GM19438 (cell line): ENCODE measurements around the gene SDR9C7.
"Not testable (repeated sequence)": the region's sequence is repeated elsewhere in the genome, so short reads cannot be mapped to it uniquely, and the experiment has no call there.

Experiments
- ATAC-seq: cut with Tn5 transposase; IDR thresholded peaks from one replicate; pipeline ENCODE4 v1.9.1; 2021; ENCODE audit warnings: low read depth; ENCODE audit not compliant: unreplicated experiment

SDR9C7 gene

DNA sequence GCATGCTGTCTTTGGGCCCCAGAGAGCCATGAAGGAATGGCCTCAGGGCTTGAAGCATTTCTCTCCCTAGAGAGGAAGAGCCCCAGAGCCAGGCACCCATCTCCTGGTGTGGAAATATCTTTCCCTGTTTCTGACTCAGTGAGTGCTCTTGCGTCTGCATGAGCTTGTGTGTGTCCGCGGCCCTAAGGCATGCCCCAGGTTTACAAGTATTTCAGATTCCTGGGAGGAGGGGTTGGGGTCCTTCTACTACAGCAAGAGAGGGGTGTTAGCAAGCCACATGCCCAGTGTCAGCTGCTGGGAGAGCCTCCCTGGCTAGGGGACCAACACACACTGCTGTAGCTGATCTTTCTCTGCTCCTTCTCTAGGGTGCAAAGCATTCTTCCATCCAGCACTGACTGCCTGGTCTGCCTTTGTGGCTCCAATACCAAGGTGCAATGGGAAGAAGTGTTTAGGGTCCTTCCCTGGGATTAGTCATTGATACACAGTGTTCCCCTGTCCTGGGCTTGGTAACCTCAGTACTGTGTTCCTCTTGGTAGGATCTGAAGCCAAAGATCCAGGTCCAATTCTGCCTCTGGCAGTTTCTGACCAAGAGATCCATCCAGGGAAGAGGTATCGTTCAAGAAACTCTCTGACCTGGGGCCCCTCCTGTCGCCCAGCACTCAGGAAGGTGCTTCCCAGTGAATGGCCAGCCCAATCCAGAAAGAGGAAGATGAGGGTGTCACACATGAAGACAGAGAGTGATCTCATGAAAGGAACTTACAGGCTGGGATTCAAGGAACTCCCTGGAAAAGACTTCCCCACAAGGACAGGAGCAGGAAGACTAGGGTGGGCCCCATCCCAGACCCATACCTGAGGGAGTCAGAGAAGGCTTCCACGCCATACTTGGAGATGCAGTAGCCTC, 20.1 kb upstream of the SDR9C7 start:
- ATAC-seq = no peak

DNA sequence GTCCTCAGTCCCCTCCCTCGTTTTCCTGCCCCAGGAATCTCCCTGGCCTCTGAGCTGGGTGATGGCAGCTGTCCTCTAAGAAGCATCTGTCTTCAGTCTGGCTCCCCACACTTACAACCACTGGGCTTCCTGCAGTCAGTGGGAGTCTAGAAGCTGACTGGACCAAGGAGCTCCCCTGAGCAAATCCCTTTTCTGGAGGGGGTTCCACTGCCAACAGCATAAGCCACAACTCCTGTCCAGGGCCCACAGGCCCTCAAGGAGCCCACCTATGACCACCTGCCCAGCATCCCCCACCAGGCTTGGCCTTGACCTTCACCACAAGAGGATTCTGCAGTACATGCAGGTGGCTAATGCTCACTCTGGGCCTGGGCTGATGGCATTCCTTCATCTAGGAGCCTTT, 19.1 kb upstream of the SDR9C7 start:
- ATAC-seq = no peak

DNA sequence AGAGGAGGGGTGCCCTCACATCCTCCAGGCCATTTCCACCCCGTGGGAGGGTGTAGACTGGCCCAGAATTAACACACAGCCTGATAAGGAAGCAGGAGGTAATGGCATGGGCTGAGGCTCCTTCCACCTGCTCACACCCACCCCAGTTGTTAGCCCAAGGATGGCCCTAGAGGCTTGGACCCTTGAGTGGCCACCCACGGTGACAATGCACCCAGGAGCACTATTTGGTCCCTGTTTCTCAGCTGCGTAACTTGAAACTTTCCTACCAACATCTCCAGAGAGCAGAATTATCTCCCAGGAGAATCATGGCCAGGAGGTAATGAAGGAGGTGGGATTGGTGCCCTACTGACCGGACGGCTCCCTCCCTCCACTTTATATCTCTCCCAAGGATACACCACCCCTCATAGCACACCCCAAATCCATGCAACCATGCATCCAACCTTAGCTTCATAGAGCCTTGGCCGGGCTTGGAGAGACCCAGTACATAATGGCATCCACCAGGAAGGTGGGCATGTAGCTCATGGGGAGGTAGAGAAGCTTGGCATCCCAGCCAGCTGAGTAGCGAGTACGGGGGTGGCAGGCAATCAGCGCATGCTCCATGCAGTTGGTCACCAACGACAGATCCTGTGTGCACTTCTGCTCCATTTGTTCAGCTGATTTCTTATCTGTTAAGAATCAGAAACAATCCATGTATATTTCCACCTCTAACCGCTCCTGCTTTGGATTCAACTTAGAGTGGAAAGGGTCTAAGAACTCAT, 17.6 kb upstream of the SDR9C7 start:
- ATAC-seq = no peak

DNA sequence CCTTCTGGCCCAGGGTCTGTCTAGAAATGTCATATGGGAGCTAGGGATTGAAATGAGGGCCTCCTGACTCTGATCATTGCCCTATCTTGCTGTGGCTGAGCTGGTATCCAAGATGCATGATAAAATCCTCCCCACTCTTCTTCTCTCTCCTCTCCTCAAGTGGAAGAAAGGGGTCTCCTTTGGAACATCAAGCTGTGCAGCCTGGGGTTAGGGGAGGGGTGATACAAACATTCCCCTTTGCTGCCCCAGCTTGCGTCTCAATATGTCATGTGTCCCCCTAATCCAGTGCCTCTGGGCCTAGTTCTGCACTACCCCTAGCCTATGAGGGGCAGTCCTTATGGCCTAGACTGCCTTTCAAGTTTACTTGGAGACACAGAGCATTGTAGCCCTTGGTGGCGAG, 14.7 kb upstream of the SDR9C7 start:
- ATAC-seq = no peak

DNA sequence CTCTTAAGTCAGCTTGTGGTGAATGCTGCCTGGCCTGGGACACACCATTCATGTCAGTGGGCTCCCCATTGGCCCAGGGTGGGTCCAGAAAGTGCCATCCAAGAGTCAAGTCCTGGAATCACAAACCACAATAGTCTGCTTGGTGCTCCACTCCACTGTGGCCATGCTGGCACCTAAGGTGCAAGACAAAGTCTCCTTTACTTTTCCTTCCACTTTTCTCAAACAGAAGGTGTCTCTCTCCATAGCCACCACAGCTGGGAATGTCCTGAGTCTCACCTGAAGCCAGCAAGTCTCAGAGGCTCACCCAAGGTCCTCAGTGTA, 14.2 kb upstream of the SDR9C7 start:
- ATAC-seq = no peak

DNA sequence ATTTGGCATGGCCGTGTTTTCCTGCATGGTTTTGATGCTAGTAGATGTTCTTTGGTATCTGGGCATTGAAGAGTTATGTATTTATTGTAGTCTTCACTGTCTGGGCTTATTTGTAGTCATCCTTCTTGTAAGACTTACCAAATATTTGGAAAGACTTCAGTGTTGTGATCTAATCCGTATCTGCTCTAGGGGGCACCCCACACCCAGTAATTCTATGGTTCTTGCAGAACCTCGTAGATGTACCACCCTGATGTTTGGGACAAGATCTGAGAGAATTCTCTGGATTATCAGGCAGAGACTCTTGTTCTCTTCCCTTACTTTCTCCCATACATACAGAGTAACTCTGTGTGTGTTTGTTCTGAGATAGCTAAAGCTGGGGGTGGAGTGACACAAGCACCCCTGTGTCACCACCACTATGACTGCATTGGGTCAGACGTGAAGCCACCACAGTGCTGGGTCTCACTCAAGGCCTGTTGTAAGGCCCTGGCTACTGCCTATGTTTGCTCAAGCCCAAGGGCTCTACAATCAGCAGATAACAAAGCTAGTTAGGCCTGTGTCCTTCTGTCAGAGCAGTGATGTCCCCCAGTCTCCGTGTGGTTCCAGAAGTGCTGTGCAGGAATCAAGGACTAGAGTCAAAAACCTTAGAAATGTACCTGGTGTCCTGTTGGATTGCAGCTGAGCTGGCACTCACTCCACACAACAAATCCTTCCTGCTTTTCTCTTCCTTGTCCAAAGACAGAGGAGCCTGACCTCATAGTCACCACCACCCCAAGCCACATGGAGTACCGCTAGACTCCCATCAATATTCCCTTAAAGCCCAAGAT, 13.6 kb upstream of the SDR9C7 start:
- no peak for ATAC-seq

DNA sequence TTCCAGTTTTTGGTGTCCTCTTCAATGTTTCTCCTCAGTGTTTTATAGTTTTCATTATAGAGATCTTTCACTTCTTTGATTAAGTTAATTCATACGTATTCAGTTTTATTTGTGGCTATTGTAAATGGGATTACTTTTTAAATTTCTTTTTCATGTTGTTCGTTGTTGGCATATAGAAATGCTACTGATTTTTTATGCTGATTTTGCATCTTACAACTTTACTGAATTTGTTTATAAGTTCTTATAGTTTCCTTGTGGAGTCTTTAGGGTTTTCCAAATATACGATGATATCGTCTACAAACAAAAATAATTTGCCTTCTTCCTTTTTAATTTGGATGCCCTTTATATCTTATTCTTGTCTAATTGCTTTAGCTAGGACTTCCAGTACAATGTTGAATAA, 9.7 kb upstream of the SDR9C7 start:
- no peak for ATAC-seq

DNA sequence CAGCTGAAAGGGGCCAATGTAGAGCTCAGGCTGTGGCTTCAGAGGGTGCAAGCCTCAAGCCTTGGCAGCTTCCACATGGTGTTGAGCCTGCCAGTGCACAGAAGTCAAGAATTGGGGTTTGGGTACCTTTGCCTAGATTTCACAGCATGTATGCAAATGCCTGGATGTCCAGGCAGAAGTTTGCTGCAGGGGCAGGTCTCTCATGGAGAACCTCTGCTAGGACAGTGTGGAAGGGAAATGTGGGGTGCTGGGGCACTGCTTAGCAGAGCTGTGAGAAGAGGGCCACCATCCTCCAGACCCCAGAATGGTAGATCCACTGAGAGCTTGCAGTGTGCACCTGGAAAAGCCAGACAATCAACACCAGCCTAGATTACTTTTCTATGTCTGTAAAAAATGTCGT, 9.2 kb upstream of the SDR9C7 start:
- ATAC-seq = not testable (repeated sequence)

DNA sequence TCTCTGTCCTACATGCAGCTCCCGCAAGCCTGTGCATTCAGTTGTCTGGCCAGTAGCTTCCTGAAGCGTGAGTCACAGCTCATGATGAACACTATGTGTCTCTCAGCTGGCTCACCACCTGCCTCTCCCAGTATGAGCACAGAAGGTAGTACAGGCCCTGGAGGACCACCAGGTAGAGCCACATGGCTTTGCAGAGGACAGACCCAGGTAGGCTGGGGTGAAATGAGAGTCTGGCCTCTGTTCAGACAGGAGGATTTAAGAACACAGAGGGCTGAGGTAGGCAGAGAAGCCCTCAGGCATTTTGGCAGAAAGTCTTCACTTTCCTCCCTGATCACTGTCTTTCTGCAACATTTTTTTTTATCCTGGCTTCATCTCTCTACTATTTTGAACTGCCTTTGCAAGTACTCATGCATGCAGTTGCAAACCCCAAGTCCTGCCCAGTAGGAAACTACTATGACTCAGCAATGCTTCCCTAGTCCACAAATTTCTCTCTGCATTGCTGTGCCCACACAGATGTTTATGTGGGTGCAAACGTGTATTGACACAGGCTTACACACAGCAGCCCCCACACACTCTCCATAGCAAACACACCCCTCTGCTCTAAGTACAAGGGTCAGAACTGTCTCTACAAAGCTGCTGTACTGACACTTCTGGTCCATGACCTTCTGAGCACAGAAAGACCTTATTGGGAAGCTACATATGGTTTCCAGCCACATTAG, 7.2 kb upstream of the SDR9C7 start:
- no peak for ATAC-seq

DNA sequence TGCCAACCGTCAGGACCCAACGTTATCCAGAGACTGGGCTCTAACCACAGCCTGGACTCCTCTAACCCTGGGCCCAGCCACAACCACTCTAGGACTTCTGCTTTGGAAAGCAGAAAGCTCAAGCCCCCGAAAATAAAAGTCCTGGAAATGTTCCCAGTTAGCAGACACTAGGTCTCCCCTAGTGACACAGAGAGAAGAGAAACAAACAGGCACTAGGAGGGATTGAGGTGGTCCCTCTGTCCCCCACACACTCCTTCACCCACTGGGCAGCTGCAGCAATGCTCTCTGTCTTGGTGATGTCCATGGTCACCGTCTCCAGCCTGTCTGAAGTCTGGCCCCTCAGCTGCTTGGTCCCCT, 6.7 kb upstream of the SDR9C7 start:
- ATAC-seq = not testable (repeated sequence)

DNA sequence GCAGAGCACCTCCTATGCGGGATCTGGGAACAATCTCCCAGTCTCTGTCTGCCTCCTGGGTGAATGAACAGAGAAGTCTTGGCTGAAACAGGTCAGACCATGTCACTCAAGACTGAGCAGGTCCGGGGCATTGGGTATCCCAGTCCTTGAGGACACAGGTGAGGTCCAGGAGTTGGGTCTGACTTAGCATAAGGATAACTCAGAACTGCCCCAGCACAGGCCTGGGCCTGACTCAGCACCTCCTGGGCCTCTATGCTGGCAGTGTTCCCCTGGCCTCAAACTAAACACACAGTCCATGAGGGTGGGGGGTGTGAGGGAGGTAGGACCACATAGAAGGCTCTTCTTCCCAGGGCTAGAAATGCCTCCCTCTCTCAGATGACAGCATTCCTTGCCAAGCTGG, 1.5 kb upstream of the SDR9C7 start:
- ATAC-seq = no peak

DNA sequence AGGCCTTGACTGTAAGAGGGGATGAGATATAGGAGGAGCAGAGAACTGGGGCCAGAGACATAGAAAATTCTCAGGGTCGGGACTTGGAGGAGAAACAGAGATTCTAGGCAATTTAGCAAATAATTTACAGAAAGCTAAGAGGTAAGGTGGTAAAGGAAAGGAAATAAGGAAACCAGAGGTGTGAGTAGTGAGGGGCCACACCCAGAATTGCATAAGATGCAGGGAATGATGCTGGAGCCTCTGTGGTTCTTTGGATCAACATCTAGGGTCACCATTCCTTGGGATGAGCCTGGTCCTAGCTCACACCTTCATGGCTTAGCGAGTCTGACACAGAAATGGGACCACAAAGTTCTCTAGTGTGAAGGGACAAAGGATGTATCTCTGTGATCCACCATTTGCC, 949 bp upstream of the SDR9C7 start:
- ATAC-seq = no peak

DNA sequence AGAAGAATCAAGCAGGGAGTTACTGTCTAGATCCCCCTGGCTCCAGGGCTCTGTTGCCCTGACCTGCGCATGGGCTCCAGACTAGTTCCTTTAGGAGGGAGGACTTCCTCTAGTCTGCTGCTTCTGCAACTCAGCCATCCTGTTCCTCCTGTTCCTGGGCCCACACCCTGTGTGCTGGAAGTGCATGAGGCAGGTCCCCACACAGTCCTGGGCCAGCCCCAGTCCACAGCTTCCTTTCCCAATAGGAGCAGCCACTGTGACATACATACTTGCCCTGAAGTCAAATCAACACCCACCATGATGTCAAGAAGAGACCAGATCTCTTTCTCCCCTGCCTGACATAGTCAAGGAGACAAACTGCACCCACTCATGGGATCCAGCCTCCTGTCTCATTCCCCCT, 1.3 kb downstream of the SDR9C7 start:
- no peak for ATAC-seq

DNA sequence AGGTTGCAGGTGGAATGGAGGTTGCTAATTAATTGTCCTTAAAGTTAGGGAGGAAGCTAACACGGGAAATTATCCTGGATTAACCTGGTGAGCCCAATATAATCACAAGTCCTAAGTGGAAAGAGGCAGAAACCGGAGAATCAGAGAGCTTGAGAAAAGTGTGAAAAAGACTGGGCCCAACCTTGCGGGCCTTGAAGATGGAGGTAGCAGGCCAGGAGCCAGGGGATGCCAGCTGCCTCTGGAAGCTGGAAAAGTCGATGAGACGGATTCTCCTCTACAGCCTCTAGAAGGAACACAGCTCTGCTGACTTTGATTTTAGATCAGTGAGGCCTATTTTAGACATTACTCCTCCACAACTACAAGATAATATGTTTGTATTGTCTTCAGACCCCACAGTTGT, 2.1 kb downstream of the SDR9C7 start:
- ATAC-seq = no peak

DNA sequence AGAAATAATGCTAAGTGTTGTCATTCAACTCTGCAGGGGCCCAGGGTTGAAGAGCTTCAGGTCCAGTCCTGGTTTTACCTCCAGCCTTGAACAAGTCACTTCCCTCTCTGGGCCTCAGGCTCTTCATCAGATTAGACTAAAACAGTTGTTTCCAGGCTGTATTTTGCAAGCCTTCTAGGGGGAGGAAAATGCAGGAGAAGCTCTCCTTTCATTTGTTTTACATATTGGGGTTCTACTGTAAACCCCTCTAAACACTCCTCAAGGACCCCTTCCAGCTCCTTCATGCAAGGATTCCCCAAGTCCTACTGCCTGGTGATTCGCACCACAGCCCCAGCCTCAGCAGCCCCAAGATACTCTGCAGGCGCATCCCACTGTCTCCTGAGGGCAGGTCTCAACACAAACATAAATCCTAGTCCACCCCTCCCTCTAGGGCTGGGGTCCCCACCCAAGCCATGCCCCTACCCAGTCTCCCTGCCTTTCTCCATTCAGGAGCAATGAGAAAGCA, 2.7 kb downstream of the SDR9C7 start:
- ATAC-seq = no peak

DNA sequence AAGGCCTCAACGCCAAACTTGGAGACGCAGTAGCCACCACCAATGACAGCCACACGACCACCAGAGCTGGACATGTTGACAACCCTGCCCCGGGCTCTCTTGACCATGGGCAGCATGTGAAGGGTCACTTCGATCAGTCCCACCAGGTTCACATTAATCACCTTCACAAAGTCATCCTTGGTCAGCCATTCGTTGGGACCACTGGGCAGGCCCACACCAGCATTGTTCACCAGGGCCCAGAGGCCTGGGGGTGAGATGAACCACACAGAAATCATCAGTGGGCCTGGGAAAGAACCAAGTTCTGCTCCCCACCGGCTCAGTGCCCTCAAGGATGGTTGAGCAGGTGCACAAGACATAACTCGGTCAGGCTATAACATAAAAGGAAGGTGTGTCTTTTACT, 4.0 kb downstream of the SDR9C7 start:
- ATAC-seq = no peak

DNA sequence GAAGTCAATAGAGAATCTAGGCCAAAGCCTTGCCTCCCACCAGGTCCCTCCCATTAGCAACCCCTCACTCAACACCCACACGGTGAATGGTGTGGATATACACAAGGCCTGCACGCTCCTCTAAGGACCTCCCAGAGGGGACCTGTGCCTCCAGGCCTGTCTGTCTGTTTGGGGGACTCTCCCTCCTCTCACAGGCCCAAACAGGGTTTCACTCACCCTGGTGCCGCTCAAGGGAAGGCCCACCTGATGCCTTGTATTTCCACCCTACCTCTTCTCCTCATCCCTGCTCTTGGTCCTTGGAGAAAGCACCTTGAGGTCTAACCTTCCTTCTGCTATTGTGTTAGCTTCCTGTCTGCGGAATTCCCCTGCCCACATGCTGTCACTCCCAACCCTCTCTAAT, 4.4 kb downstream of the SDR9C7 start:
- no peak for ATAC-seq

DNA sequence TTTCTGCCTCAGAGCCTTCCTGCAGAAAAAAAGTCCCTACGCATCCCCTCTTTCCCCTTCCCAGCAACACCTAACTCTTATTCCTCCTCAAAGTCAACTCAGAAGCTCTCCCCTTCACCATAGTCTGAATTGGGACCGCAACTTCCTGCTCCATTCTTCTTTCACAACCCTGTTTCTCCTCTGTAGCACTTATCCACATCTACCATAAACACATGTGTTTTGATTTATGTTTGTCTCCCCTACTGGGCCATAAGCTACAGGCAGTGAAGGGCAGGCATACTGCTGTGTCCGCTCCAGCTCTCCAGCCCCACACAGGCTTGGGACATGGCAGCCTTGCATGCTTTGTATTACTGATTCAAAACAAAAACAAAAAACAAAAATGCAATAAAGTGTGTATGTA, 5.9 kb downstream of the SDR9C7 start:
- no peak for ATAC-seq

DNA sequence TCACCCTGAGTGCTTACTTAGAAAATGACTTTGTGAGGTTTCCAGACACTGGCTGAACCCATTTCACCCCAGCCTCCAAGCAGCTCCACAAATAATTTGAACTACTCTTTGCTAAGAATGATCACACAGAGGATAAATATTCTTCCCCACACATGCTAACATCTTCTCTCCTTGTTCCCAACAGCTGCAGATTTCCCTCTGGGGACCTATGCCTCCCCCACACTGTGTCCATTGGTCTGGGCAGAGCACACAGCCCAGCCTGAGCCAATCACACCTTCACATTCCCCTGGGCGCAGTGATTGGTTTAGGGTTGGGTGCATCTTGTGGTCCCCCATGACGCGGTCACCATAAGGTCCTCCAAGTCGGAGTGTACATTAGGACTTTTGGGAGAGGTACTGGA, 6.9 kb downstream of the SDR9C7 start:
- no peak for ATAC-seq

DNA sequence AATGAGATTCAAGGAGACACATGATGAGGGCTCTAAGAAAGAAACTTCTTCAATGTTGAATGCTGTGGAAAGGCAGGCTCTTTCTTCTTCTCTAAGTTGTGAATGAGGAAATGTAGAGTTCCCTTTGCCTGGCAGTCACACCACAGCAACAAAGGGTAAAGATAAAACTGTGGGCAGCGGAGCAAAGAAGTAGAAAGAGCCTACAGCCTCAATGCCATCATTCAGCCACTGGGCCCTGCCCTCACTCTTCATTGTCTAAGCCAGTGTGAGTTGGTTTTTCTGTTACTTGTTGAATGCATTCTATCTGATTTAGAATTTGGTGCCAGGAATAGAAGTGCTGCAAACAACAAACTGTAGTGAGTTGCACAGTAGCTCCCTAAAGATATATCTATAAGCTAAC, 12.2 kb downstream of the SDR9C7 start:
- no peak for ATAC-seq

DNA sequence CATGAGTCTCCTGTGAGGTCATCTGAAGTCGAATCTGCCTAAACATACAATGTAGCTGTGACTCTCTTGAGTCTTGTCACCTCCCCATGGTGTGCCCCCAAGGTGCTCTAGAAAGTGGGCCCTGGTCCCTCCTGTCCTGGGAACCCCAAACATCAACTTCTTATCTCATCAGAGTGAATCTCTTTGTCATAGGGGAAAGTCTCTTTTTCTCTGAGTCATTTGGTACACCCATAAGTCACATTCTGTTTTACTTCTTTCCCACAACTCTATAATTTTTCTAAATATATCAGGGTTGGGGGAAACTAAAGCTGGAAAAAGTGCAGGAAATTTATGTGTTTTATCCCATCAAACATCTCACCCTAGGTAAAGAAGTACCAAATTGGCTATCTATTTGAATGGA, 12.9 kb downstream of the SDR9C7 start:
- ATAC-seq = no peak
